ENCODE data around the gene GREB1. TPM values are rescaled to one million over a fixed set of nuclear protein-coding genes. Genes with fewer than 3 reads are reported as not detected.

The GREB1 gene
- total RNA-seq, 1 donor from 2014 or later = 30.8 TPM

GRCh38 chr2:11524470-11524869, 9.4 kb upstream of the GREB1 start:
- Histone ChIP-seq H3K9me3 (ENCODE audit: low read depth) (no peaks in the 10 kb centered on the region), H2AFZ (replicated peaks) (no peak overlapping the region), H3K4me1 (no peaks in the 10 kb centered on the region), H3K36me3 (no peaks in the 10 kb centered on the region), H3K4me3 (no peak overlapping the region), H4K20me1 (ENCODE audit: low read depth) (peaks cover 31% of the 10 kb centered on the region), H3K27ac (no peak overlapping the region), H3K27me3 (no peaks in the 10 kb centered on the region), H3K79me2 (ENCODE audit: low read depth) (peaks cover 90% of the 10 kb centered on the region), H3K9ac (no peak overlapping the region), H3F3A (ENCODE audit: low read depth) (no peaks in the 10 kb centered on the region), H3K4me2 (no peak overlapping the region)
- Mint-ChIP-seq H3K4me3 (no peak overlapping the region), H3K4me1 (peaks cover 22% of the 10 kb centered on the region), H3K9me3 (peaks cover 27% of the 10 kb centered on the region), H3K27me3 (ENCODE audit: insufficient read depth, low read depth) (no peaks in the 10 kb centered on the region), H3K27ac (no peak overlapping the region), H3K36me3 (peaks cover 79% of the 10 kb centered on the region)
- DNase-seq (ENCODE audit: low spot score) = no peak
- TF ChIP-seq EZH2phosphoT487 (IDR thresholded peaks at IDR 0.05) (no peak), EZH2 (IDR thresholded peaks at IDR 0.05) (no peak)
- TF ChIP-seq, protein P1, sequence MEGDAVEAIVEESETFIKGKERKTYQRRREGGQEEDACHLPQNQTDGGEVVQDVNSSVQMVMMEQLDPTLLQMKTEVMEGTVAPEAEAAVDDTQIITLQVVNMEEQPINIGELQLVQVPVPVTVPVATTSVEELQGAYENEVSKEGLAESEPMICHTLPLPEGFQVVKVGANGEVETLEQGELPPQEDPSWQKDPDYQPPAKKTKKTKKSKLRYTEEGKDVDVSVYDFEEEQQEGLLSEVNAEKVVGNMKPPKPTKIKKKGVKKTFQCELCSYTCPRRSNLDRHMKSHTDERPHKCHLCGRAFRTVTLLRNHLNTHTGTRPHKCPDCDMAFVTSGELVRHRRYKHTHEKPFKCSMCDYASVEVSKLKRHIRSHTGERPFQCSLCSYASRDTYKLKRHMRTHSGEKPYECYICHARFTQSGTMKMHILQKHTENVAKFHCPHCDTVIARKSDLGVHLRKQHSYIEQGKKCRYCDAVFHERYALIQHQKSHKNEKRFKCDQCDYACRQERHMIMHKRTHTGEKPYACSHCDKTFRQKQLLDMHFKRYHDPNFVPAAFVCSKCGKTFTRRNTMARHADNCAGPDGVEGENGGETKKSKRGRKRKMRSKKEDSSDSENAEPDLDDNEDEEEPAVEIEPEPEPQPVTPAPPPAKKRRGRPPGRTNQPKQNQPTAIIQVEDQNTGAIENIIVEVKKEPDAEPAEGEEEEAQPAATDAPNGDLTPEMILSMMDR (IDR thresholded peaks at IDR 0.05) = no peak

GRCh38 chr2:11525762-11526161, 8.1 kb upstream of the GREB1 start:
- no peaks in the 10 kb centered on the region for H3K36me3 ChIP-seq
- no peak for DNase-seq (ENCODE audit: low spot score)
- H3K27me3 ChIP-seq = no peaks in the 10 kb centered on the region
- TF ChIP-seq, protein P1 (IDR thresholded peaks at IDR 0.05) = no peak
- TF ChIP-seq EZH2 (IDR thresholded peaks at IDR 0.05) (no peak), EZH2phosphoT487 (IDR thresholded peaks at IDR 0.05) (no peak)
- no peak overlapping the region for H2AFZ ChIP-seq (replicated peaks)
- H3K9ac ChIP-seq = no peak overlapping the region
- Mint-ChIP-seq H3K9me3 (peaks cover 20% of the 10 kb centered on the region), H3K27ac (no peak overlapping the region), H3K36me3 (peaks cover 72% of the 10 kb centered on the region), H3K27me3 (ENCODE audit: insufficient read depth, low read depth) (no peaks in the 10 kb centered on the region), H3K4me3 (no peak overlapping the region), H3K4me1 (peaks cover 21% of the 10 kb centered on the region)
- H3K4me2 ChIP-seq = no peak overlapping the region
- peaks cover 31% of the 10 kb centered on the region for H4K20me1 ChIP-seq (ENCODE audit: low read depth)
- H3K27ac ChIP-seq = no peak overlapping the region
- no peak overlapping the region for H3K4me3 ChIP-seq
- H3K4me1 ChIP-seq = no peaks in the 10 kb centered on the region
- peaks cover 86% of the 10 kb centered on the region for H3K79me2 ChIP-seq (ENCODE audit: low read depth)
- H3K9me3 ChIP-seq (ENCODE audit: low read depth) = no peaks in the 10 kb centered on the region
- H3F3A ChIP-seq (ENCODE audit: low read depth) = no peaks in the 10 kb centered on the region

DNA sequence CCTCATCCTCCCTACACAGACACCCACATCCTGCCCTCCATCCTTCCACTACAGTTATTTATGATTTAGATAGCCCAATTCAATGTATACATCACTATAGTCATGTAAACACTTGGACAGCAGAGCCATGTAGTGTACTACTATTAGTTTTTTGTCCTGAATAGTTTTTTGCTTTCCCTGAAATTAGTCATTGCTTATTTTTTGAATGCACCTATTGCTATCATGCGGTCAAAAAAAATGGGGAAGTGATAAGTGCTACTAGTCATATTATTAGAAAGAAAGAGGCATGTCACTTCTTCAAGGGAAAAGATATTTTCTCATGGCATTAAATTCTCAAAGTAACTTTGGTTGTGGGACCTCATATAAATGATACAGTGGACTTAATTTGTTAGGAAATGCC, 6.8 kb upstream of the GREB1 start:
- no peak overlapping the region for H3K27ac Mint-ChIP-seq
- H3K4me1 Mint-ChIP-seq = peaks cover 14% of the 10 kb centered on the region
- Histone ChIP-seq H2AFZ (replicated peaks) (no peak overlapping the region), H3K9me3 (ENCODE audit: low read depth) (no peaks in the 10 kb centered on the region), H4K20me1 (ENCODE audit: low read depth) (peaks cover 29% of the 10 kb centered on the region), H3K4me2 (no peak overlapping the region), H3K27me3 (no peaks in the 10 kb centered on the region), H3K9ac (no peak overlapping the region), H3K36me3 (no peaks in the 10 kb centered on the region), H3F3A (ENCODE audit: low read depth) (no peaks in the 10 kb centered on the region), H3K27ac (no peak overlapping the region), H3K4me1 (no peaks in the 10 kb centered on the region), H3K79me2 (ENCODE audit: low read depth) (peaks cover 78% of the 10 kb centered on the region), H3K4me3 (no peak overlapping the region)
- H3K4me3 Mint-ChIP-seq = no peak overlapping the region
- TF ChIP-seq, protein P1 (IDR thresholded peaks at IDR 0.05) = no peak
- TF ChIP-seq EZH2 (IDR thresholded peaks at IDR 0.05) (no peak), EZH2phosphoT487 (IDR thresholded peaks at IDR 0.05) (no peak)
- peaks cover 67% of the 10 kb centered on the region for H3K36me3 Mint-ChIP-seq
- DNase-seq (ENCODE audit: low spot score) = no peak
- no peaks in the 10 kb centered on the region for H3K27me3 Mint-ChIP-seq (ENCODE audit: insufficient read depth, low read depth)
- peaks cover 17% of the 10 kb centered on the region for H3K9me3 Mint-ChIP-seq
